ENCODE results near the gene BRI3BP.
"Not testable (repeated sequence)": the region's sequence is repeated elsewhere in the genome, so short reads cannot be mapped to it uniquely, and the experiment has no call there.

Gene BRI3BP

DNA sequence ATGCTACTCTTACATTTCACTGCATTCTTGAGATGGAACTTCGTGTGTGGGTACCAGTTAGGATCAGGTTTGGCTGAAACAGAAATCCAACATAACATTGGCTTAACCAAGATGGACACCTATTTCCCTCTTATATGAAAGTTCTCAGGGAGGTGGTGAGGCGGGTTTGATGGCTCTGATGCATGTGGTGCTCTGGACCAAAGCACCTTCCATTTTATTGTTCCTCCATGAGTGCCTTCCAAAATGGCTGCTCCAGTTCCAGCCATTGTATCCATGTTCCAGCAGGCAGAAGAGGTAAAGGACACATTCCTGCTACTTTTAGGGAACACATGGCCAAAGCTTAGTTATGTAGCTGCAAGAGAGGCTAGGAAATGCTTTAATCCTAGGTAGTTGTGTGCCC is 29.6 kb downstream of the BRI3BP start:
- no peak for DNase-seq (ENCODE audit: low read depth)

DNA sequence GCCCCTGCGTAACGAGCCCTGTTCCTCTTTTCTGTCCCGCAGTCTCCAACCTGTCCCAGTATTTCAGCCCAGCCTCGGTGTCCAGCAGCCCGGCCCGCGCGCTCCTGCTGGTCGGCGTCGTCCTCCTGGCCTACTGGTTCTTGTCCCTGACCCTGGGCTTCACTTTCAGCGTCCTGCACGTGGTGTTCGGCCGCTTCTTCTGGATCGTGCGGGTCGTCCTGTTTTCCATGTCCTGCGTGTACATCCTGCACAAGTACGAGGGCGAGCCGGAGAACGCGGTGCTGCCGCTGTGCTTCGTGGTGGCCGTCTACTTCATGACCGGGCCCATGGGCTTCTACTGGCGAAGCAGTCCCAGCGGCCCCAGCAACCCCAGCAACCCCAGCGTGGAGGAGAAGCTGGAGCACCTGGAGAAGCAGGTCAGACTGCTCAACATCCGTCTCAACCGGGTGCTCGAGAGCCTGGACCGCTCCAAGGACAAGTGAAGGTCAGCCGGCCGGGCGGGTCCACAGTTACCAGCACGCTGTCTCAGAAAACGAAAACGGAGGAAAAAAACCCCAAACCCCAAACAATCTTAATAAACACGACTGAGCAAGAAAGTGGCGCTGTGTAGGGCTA is 31.6 kb downstream of the BRI3BP start:
- no peak for DNase-seq (ENCODE audit: low read depth)

DNA sequence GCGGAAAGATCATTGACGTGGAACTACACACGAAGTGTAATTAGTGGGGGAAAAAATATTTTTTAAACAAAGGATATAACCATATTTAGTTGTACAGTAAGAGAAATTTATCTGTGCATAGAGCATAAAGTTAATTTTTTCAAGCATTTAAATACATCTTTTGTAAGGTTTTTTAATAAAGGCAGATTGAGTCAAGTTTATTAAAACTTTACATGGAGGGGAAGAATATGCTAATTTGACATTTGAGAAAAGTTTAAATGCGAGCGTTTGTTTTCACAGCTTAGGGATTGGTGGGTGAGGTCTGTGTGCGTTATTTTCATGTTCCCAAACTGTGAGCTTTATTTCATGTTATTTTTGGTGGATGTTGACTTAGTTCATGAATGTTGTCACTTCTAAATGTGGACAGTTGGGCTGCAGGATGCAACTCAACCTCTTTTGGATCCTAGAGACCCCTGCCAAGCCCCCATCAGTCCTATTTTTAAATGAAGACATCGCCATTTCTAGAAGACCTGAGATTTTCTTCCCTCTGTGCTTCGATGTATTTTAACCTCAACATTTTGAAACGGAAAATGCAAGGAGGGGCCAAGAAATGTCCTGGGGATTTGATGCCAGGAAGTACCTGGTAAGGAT is 32.3 kb downstream of the BRI3BP start:
- DNase-seq (ENCODE audit: low read depth) = no peak

DNA sequence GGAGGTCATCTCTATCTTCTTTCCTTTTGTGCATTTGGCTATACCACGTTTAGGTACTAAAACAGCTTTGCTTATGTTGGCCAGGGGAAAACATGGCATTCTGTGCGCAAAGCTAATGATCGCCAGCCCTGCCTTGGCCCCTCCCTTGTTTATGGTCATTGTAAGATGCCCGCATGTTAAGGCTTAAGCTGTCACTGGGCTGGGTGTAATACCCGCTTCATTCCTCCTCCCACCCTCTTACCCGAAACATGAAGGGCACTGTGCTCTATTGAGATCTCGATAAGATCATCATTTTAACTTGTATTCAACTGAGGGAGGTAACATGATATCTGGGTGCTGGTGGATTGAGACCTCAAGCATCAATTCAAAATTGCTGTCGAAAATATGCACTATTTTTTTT is 34.7 kb downstream of the BRI3BP start:
- no peak for DNase-seq (ENCODE audit: low read depth)

DNA sequence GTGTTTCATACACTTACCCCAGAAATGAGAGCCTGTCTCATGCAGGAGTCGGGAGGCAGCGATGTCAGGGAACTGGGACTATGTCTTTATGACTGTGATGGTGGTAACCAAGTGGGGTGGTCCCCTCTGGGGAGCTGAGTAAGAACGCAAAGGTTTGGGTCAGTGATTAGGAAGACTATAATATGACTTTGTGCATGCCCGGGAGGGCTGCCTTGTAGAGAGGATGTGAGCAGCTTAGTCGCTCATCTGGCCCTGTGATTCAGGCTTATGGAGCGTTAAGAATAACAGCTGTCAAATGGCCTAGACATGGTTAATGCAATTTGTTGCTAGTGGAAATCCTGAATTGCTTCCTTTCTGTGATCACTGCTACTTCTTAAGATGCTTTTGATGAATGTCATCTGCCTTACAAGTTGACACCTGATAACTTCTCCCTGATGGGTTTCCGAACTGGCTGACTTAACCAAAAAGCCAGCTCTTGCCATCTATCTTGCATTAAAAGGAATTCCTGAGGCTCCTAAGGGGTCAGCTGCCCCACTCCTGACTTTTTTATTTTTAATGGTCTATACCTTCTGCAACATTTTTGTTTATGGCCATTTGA is 36.4 kb downstream of the BRI3BP start:
- no peak for DNase-seq (ENCODE audit: low read depth)

DNA sequence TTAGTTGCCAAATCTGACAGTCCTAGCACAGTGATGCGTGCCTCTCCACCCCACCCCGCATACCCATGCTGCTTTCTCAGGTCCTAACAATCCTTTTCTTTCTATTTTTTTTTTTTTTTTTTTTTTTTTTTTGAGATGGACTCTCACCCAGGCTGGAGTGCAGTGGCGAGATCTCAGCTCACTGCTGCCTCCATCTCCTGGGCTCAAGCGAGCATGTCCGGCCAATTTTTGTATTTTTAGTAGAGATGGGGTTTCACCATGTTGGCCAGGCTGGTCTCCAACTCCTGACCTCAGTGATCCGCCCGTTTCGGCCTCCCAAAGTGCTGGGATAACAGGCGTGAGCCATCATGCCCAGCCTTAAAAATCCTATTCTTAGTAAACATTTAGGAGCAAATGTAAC is 38.0 kb downstream of the BRI3BP start:
- DNase-seq (ENCODE audit: low read depth) = not testable (repeated sequence)

DNA sequence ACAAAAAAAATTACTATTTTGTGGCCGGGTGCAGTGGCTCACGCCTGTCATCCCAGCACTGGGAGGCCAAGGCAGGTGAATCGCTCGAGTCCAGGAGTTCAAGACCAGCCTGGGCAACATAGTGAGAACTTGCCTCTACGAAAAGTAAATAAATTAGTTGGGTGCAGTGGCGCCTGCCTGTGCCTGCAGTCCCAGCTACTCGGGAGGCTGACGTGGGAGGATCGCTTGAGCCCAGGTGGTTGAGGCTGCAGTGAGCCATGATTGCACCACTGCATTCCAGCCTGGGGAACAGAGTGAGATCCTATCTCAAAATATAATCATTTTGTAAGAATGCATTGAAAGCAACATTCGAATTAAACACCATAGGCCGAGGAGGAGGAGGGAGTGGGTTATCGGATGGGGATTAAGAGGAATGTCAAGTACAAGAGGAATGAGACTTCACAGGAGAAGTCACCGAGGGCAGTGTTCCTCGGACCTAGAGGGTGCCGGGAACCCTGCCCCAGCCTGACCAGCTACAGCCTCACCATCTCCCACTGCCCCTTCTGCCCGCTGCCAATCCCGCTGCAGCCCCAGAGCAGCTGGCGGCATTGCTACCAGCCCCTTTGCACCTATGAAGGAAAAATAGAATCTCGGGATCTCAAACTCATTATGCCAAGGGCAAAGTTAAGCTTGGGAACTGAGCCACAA is 39.2 kb downstream of the BRI3BP start:
- no peak for DNase-seq (ENCODE audit: low read depth)

DNA sequence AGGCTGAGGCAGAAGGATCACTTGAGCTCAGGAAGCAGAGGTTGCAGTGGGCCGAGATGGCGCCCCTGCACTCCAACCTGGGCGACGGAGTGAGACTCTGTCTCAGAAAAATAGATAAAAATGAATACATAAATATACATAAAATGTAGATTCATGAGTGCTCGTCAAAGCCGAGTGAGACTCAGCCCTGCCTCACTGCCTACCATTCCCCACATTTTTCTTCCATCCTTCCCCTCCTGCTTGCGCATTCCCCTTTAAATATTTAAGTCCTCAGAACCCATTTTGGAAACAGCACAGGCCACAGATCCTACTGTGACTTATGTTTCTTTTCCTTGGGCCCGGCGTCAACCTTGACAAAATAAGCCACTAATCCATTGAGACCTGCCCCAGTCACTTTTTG is 39.8 kb downstream of the BRI3BP start:
- no peak for DNase-seq (ENCODE audit: low read depth)

DNA sequence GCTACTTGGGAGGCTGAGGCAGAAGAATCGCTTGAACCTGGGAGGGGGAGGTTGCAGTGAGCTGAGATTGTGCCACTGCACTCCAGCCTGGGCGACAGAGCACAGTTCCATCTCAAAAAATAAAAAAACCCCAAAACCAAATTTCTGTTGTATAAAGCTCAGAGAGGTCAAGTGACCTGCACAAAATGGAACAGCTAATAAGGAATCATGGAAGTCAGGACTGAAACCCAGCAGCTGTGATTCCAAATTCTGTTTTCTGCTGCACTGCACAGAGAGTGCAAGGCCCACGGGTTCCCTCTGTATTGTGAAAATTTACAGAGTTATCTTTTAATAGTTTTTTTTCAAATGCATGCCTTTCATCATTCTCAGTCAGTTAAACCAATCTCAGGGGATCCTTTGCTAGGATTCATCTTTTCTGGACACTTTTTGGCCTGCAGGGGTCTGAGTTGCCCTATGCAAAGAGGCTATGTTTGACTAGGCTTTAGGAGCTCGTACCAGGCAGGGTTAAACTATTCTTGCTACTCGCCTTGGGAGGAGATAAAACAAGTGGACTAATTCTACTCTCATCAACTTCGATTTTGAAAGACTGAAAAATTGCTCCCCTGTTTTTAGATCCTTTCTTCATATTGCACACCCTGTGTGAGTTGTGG is 45.7 kb downstream of the BRI3BP start:
- DNase-seq (ENCODE audit: low read depth) = no peak

DNA sequence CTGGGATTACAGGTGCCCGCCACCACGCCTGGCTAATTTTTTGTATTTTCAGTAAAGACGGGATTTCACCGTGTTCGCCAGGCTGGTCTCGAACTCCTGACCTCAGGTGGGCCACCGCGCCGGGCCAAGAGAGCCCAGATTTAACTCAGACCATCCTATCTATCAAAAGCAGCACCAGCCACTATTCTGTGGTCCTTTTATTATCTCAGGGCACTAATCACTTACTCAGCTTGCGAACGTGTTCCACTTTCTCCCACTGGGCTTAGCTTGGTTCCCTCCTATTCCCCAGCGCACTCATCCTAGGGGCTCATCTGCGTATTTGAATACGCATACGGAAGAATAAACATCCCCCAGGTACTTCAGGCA is 55.6 kb downstream of the BRI3BP start:
- DNase-seq (ENCODE audit: low read depth) = no peak

DNA sequence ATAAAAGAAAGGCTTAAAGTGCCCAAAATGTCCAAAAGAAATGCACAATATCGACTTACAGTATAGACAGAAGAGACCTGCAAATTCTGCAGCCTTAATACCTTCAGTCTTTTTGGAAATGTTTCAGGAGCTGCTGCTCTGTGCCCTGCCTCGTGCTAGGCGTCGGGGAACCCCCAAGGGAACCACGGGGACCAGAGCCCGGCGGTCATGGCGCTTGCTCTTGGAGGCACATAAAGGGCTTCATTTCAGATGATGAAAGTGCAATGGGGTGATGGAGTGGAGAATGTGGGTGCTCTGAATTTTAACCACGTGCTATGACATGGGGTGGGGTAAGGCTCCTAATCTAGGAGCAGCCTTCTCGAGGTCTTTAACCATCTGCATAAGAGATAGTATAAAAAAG is 57.0 kb downstream of the BRI3BP start:
- no peak for DNase-seq (ENCODE audit: low read depth)

DNA sequence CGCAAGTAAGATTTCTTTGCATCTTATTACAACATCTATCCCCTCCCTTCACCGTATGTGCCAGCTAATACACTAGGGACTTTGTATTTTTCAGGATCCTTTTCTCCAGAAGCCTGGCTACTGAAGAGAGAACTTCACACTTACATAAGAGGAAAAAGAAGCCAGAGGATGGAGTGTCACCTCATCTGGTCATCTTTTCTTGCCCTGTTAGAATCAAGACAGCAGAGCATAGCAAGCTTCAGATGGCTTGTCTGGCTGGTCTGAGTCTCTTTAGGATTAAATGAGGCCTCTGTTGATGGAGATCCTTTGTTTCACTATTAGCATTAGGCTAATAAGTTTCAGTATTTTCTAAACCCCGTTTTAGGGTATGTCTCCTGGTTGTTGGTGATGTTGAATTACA is 57.4 kb downstream of the BRI3BP start:
- no peak for DNase-seq (ENCODE audit: low read depth)

DNA sequence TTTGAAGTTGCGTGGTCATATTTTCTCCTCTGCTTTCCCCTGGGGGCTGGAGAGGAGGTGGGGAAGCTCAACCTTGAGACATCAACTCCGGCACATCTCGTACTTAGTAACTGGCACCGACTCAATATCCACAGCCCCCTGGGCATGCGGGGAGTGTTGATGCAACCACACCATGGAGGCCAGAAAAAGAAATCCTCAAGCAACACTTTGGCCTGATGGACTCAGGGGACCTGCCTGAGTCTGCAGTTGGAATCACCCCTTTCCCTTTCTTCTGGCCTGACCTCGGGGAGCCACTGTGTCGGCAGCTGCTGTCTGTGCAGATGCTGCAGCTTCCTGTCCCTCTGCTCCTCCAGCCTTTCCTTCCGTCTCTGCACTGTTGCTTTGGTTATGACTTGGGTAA is 60.4 kb downstream of the BRI3BP start:
- DNase-seq (ENCODE audit: low read depth) = peak; percentile 27

DNA sequence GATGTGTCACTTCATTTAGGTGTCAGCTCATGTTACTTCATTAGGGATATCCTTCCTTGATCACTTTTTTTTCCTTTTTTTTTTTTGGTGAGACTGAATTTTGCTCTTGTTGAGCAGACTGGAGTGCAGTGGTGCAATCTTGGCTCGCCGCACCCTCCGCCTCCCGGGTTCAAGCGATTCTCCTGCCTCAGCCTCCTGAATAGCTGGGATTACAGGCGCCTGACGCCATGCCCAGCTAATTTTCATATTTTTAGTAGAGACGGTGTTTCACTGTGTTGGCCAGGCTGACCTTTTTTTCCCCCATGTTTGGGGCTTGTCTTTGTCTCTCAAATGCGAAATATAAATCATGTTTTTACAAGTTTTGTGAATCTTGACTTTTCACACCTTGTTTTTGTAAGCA is 62.1 kb downstream of the BRI3BP start:
- no peak for DNase-seq (ENCODE audit: low read depth)

DNA sequence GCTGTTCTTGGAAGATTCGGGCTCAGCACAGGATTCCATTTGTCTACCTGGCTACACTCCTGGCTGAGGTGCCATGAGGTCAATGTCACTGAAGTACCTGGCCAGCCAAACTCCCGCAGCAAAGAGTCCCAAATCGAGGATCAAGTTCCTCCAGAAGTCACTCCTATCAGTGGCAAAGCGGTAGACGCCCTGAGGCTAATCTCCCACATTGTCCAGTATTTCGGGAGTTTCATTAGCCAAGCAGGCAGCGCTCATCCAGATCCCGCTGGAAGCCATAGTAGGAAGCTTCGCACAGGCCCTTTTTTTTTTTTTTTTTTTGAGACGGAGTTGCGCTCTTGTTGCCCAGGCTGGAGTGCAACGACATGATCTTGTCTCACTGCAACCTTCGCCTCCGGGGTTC is 62.9 kb downstream of the BRI3BP start:
- DNase-seq (ENCODE audit: low read depth) = no peak

DNA sequence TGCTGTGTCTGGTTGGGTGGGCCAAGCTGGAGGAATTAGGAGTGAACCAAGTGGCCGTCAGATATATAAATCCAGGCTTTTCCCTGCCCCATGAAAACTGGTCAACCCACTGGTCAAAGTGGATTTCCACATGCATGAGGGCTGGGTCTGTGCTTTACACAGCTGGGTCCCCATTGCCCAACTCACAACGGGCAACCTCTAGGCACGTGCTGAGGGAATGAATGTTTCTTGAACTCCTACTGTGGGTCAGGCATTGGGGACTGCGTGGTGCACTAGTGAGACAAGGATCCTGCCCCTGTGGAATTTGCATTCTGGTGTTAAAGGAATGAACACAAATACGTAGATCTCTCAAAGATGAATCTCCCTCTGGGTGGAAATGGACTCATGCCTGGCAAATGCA is 64.3 kb downstream of the BRI3BP start:
- no peak for DNase-seq (ENCODE audit: low read depth)

DNA sequence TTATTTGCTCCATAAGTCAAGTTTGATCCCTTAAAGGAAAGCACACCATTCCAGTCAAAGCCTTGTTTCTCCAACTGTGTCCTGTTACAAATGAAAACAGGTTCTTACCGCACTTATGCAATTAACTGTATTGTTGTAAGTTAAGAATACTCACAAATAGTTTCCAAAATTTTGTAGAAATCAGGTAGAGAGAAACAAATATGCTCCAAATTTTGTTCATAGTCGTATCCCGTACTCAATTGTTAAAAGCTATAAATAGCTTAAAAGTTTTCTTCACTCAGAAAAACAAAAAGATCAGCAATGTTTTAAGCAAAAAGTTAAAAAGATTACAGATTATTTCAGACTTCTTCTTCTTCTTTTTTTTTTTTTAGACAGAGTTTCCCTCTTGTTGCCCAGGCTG is 67.8 kb downstream of the BRI3BP start:
- DNase-seq (ENCODE audit: low read depth) = no peak

DNA sequence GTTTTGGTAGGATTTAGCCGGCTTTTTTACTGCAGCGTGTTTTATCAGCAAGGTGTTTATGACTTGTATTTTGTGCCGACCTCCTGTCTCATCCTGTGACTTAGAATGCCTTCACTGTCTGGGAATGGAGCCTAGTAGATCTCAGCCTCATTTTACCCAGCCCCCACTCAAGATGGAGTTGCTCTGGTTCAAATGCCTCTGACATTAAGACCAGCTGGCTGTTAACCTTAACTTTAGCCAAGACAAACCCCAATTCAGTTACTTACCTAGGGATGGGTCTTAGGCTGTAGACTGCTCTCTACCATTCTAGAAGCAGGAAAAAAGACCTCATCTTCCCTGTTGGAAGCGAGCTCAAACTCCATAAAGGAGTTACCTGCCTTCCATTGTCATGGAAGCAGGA is 70.1 kb downstream of the BRI3BP start:
- not testable (repeated sequence) for DNase-seq (ENCODE audit: low read depth)

DNA sequence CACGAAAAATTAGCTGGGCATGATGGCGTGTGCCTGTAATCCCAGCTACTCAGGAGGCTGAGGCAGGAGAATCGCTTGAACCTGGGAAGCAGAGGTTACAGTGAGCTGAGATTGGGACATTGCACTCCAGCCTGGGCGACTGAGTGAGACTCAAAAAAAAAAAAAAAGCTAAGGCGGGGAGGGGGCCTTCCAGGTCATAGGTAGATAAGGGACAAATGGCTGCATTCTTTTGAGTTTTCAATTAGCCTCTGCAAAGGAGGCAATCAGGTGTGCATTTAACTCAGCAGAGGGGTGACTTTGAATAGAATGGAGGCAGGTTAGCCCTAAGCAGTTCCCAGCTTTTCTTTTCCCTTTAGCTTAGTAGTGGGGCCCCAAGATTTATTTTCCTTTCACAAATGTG is 71.0 kb downstream of the BRI3BP start:
- no peak for DNase-seq (ENCODE audit: low read depth)

DNA sequence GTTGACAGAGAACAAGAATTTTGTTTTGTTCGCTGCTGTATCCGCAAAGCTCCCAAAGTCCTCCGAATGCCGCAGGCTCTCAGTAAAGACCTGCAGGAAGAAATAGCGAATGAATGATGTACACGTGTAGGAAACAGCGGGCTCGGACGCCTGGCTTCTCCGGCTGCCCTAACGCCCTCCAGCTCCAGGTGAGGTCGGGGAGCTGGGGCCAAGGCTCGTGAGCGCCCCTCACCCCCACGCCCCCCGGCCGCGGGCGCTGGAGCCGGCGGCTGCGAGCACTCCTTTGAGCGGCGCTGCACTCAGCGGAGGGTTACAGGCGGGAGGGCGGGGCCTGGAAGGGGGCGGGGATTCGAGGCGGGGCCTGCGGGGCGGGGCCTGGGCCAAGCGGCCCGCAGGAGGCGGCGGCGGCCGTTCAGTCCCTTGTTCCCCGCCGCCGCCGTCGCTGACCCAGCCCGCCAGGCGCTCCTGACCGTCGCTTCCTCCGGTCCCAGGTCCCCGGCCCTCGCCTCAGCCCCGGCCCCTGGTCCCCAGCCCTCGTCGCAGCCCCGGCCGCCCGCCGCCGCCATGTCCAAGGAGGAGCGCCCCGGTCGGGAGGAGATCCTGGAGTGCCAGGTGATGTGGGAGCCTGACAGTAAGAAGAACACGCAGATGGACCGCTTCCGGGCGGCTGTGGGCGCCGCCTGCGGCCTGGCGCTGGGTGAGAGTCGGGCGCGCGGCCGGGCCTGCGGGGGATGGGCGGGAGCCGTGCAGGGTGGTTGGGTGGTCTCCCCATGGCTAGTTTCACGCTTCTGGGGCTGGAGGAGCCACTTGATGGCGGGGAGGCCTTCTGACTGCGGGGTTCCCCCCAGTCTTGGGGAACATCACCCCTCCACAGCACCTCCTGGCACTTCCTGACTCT is 71.8 kb downstream of the BRI3BP start, which contains the start of gene AACS:
TSS of gene AACS (plus strand) at position 415 of the 898 bp plus-strand sequence. CDS start at position 565, 150 bp downstream.
- peak; percentile 20 for DNase-seq (ENCODE audit: low read depth)

DNA sequence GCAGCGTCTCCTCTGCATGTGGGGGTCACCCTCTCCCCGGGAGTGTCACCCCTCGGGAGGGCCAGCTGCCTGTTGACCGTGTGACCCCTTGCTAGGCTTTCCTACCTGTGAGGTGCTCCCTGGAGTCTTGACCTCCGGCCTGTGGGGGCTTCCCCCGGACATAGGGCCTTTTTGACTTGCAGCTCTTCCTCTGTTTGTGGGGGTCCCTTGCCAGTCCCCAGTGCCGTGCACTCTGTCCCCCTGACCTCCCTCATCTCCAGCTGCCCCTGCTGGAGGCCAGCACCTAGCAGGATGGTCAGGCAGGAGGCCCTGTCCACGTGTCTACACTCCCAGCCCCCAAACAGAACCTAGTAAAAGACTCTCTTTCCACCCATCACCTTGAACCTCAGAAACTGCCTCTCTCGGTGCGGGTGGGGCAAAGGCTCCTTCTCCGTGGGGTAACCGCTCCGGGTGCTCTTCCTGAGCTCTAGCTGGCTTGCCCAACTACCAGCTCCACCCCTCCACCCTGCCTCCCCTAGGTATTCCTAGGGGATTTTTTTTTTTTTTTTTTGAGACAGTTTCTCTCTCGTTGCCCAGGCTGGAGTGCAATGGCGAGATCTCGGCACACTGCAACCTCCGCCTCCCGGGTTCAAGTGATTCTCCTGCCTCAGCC is 72.6 kb downstream of the BRI3BP start:
- no peak for DNase-seq (ENCODE audit: low read depth)

Data from fibroblast of the conjunctiva (primary cell).